ENCODE results near the gene VPS26A.
A peak's percentile ranks its signal among the peaks of the same experiment; 100 is the strongest.
"Not testable (repeated sequence)": the region's sequence is repeated elsewhere in the genome, so short reads cannot be mapped to it uniquely, and the experiment has no call there.

The VPS26A gene

GRCh38 chr10:69103784-69104183 is 20.2 kb upstream of the VPS26A start:
- DNase-seq, result no peak

GRCh38 chr10:69104994-69105790 is 18.8 kb upstream of the VPS26A start:
- no peak for DNase-seq

- DNase-seq, result no peak
These were observed 16.8 kb upstream of the VPS26A start for GRCh38 chr10:69107176-69107490.

- DNase-seq, result no peak
These were observed 16.3 kb upstream of the VPS26A start for GRCh38 chr10:69107699-69108098.

GRCh38 chr10:69119896-69120295 is 4.1 kb upstream of the VPS26A start:
- no peak for DNase-seq

GRCh38 chr10:69123306-69123746 is 652 bp upstream of the VPS26A start:
- DNase-seq, result no peak

- peak; percentile 28 for DNase-seq
These were observed 738 bp downstream of the VPS26A start for GRCh38 chr10:69124563-69125268.

- no peak for DNase-seq
These were observed 1.6 kb downstream of the VPS26A start for GRCh38 chr10:69125554-69125953.

GRCh38 chr10:69130251-69130650 is 6.3 kb downstream of the VPS26A start:
- no peak for DNase-seq

GRCh38 chr10:69139961-69140360 is 16.0 kb downstream of the VPS26A start:
- DNase-seq, result no peak

GRCh38 chr10:69141304-69141703 is 17.3 kb downstream of the VPS26A start:
- DNase-seq, result no peak

- not testable (repeated sequence) for DNase-seq
These were observed 18.1 kb downstream of the VPS26A start for GRCh38 chr10:69142074-69142473.

- DNase-seq, result no peak
These were observed 19.0 kb downstream of the VPS26A start for GRCh38 chr10:69142983-69143382.

- DNase-seq, result no peak
These were observed 21.4 kb downstream of the VPS26A start for GRCh38 chr10:69145329-69145728.

- DNase-seq, result no peak
These were observed 21.9 kb downstream of the VPS26A start for GRCh38 chr10:69145864-69146263.

- no peak for DNase-seq
These were observed 22.8 kb downstream of the VPS26A start for GRCh38 chr10:69146759-69147158.

- no peak for DNase-seq
These were observed 28.0 kb downstream of the VPS26A start for GRCh38 chr10:69151984-69152383.

GRCh38 chr10:69153227-69153626 is 29.2 kb downstream of the VPS26A start:
- no peak for DNase-seq

- no peak for DNase-seq
These were observed 36.8 kb downstream of the VPS26A start for GRCh38 chr10:69160809-69161241.

- no peak for DNase-seq
These were observed 44.5 kb downstream of the VPS26A start for GRCh38 chr10:69168493-69168892.

GRCh38 chr10:69172241-69172982 is 48.4 kb downstream of the VPS26A start:
- no peak for DNase-seq

- DNase-seq, result not testable (repeated sequence)
These were observed 51.3 kb downstream of the VPS26A start for GRCh38 chr10:69175326-69175725.

GRCh38 chr10:69176823-69177222 is 52.8 kb downstream of the VPS26A start:
- DNase-seq, result no peak

Data from midbrain (tissue), 1 donor.